ENCODE results near the gene CRACR2B.

DNA sequence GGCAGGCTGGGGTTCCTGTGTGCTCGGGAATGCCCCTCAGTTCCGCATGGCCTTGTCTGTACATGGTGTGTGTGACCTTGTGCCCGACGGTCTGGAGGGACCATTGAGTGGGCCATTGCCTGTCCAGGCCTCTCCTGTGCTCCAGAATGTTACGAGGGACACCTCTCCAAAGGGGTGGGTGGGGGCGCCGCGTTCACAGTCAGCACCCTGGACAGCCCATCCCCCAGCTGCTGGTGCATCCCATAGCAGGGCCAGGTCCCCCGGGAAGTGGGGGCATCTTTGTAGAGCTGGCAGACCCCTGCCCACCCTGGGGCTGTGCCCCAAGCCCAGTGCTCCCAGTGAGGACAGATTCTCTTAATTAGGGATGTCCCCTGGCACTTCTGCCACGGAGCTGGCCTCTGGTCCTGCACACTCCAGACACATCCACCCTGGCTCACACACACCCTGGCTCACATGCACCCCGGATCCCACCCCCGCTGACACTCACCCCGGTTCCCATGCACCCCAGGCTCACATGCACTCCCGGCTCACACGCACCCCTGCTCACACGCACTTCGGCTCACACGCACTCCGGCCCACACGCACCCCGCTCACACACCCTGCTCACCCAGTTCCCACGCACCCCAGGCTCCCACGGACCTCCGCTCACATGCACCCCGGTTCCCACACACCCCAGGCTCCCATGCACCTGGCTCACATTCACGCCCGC is 30.5 kb downstream of the CRACR2B start:
- no peak for TF ChIP-seq YY1 (IDR thresholded peaks at IDR 0.05; ENCODE audit: low read depth, low read length)
- TF ChIP-seq, protein P1, sequence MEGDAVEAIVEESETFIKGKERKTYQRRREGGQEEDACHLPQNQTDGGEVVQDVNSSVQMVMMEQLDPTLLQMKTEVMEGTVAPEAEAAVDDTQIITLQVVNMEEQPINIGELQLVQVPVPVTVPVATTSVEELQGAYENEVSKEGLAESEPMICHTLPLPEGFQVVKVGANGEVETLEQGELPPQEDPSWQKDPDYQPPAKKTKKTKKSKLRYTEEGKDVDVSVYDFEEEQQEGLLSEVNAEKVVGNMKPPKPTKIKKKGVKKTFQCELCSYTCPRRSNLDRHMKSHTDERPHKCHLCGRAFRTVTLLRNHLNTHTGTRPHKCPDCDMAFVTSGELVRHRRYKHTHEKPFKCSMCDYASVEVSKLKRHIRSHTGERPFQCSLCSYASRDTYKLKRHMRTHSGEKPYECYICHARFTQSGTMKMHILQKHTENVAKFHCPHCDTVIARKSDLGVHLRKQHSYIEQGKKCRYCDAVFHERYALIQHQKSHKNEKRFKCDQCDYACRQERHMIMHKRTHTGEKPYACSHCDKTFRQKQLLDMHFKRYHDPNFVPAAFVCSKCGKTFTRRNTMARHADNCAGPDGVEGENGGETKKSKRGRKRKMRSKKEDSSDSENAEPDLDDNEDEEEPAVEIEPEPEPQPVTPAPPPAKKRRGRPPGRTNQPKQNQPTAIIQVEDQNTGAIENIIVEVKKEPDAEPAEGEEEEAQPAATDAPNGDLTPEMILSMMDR (IDR thresholded peaks at IDR 0.05; ENCODE audit: control extremely low read depth in 1 of 3, insufficient read depth in 1 of 3, low read depth in 1 of 3, low read length in 3 of 3): no peak
- TF ChIP-seq EGR1 (IDR thresholded peaks at IDR 0.05; ENCODE audit: borderline replicate concordance, low read depth, low read length): no peak
- no peak for TF ChIP-seq CEBPB (IDR thresholded peaks at IDR 0.05; ENCODE audit: low read depth, low read length)
- no peak for TF ChIP-seq HDAC2 (IDR thresholded peaks at IDR 0.05; ENCODE audit: borderline replicate concordance in 1 of 2, low read depth in 2 of 2, low read length in 2 of 2)
- no peak for TF ChIP-seq JUND (IDR thresholded peaks at IDR 0.05; ENCODE audit: low read length)
- TF ChIP-seq, protein P2, sequence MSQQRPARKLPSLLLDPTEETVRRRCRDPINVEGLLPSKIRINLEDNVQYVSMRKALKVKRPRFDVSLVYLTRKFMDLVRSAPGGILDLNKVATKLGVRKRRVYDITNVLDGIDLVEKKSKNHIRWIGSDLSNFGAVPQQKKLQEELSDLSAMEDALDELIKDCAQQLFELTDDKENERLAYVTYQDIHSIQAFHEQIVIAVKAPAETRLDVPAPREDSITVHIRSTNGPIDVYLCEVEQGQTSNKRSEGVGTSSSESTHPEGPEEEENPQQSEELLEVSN (IDR thresholded peaks at IDR 0.05): no peak
- TF ChIP-seq, protein P3, sequence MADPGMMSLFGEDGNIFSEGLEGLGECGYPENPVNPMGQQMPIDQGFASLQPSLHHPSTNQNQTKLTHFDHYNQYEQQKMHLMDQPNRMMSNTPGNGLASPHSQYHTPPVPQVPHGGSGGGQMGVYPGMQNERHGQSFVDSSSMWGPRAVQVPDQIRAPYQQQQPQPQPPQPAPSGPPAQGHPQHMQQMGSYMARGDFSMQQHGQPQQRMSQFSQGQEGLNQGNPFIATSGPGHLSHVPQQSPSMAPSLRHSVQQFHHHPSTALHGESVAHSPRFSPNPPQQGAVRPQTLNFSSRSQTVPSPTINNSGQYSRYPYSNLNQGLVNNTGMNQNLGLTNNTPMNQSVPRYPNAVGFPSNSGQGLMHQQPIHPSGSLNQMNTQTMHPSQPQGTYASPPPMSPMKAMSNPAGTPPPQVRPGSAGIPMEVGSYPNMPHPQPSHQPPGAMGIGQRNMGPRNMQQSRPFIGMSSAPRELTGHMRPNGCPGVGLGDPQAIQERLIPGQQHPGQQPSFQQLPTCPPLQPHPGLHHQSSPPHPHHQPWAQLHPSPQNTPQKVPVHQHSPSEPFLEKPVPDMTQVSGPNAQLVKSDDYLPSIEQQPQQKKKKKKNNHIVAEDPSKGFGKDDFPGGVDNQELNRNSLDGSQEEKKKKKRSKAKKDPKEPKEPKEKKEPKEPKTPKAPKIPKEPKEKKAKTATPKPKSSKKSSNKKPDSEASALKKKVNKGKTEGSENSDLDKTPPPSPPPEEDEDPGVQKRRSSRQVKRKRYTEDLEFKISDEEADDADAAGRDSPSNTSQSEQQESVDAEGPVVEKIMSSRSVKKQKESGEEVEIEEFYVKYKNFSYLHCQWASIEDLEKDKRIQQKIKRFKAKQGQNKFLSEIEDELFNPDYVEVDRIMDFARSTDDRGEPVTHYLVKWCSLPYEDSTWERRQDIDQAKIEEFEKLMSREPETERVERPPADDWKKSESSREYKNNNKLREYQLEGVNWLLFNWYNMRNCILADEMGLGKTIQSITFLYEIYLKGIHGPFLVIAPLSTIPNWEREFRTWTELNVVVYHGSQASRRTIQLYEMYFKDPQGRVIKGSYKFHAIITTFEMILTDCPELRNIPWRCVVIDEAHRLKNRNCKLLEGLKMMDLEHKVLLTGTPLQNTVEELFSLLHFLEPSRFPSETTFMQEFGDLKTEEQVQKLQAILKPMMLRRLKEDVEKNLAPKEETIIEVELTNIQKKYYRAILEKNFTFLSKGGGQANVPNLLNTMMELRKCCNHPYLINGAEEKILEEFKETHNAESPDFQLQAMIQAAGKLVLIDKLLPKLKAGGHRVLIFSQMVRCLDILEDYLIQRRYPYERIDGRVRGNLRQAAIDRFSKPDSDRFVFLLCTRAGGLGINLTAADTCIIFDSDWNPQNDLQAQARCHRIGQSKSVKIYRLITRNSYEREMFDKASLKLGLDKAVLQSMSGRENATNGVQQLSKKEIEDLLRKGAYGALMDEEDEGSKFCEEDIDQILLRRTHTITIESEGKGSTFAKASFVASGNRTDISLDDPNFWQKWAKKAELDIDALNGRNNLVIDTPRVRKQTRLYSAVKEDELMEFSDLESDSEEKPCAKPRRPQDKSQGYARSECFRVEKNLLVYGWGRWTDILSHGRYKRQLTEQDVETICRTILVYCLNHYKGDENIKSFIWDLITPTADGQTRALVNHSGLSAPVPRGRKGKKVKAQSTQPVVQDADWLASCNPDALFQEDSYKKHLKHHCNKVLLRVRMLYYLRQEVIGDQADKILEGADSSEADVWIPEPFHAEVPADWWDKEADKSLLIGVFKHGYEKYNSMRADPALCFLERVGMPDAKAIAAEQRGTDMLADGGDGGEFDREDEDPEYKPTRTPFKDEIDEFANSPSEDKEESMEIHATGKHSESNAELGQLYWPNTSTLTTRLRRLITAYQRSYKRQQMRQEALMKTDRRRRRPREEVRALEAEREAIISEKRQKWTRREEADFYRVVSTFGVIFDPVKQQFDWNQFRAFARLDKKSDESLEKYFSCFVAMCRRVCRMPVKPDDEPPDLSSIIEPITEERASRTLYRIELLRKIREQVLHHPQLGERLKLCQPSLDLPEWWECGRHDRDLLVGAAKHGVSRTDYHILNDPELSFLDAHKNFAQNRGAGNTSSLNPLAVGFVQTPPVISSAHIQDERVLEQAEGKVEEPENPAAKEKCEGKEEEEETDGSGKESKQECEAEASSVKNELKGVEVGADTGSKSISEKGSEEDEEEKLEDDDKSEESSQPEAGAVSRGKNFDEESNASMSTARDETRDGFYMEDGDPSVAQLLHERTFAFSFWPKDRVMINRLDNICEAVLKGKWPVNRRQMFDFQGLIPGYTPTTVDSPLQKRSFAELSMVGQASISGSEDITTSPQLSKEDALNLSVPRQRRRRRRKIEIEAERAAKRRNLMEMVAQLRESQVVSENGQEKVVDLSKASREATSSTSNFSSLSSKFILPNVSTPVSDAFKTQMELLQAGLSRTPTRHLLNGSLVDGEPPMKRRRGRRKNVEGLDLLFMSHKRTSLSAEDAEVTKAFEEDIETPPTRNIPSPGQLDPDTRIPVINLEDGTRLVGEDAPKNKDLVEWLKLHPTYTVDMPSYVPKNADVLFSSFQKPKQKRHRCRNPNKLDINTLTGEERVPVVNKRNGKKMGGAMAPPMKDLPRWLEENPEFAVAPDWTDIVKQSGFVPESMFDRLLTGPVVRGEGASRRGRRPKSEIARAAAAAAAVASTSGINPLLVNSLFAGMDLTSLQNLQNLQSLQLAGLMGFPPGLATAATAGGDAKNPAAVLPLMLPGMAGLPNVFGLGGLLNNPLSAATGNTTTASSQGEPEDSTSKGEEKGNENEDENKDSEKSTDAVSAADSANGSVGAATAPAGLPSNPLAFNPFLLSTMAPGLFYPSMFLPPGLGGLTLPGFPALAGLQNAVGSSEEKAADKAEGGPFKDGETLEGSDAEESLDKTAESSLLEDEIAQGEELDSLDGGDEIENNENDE (IDR thresholded peaks at IDR 0.05; ENCODE audit: insufficient replicate concordance, low read length): no peak

Measured in H1 (cell line).